HG03460 (cell line): ENCODE measurements around the gene PRC1.
A peak's percentile ranks its signal among the peaks of the same experiment; 100 is the strongest.

ENCODE experiments used
- ATAC-seq: cut with Tn5 transposase; IDR thresholded peaks from one replicate; pipeline ENCODE4 v1.9.1; 2021; ENCODE audit not compliant: unreplicated experiment

The PRC1 gene

DNA sequence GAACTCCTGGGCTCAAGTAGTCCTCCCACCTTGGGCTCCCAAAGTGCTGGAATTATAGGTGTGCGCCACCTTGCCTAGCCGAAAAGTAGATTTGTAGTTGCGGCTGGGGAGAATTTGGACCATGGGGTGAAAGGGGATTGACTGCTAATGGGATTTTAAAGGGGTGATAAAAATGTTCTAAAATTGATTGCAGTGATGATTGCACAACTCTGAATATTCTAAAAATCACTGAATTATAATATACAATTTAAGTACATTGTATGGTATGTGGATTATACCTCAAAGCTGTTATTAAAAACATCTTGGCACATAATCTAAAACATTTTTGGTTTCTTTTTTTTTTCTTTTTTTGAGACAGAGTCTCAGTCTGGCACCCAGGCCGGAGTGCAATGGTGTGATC, 3.9 kb downstream of the PRC1 start:
- ATAC-seq, result no peak

DNA sequence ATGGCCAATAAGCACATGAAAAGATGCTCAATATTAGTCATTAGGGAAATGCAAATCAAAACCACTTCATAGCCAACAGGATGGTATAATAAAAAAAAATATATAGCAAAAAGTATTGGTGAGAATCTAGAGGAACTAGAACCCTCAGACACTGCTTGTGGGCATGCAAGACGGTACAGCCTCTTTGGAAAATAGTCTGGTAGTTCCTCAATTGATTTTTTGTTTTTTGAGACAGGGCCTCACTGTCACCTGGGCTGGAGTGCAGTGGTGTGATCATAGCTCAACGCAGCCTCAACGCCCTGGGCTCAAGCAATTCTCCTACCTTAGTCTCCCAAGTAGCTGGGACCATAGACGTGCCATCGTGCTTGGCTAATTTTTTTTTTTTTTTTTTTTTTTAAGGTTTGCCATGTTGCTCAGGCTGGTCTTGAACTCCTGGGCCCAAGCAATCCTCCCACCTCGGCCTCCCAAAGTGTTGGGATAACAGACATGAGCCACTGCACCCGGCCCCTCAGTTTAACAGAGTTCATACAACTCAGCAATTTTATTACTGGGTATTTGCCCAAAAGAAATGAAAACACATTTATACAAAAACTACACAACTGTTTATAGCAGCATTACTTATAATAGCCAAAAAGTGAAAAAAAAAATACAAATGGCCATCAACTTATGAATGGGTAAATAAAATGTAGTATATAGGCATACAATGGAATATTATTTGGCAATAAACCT, 5.1 kb downstream of the PRC1 start:
- no peak for ATAC-seq

DNA sequence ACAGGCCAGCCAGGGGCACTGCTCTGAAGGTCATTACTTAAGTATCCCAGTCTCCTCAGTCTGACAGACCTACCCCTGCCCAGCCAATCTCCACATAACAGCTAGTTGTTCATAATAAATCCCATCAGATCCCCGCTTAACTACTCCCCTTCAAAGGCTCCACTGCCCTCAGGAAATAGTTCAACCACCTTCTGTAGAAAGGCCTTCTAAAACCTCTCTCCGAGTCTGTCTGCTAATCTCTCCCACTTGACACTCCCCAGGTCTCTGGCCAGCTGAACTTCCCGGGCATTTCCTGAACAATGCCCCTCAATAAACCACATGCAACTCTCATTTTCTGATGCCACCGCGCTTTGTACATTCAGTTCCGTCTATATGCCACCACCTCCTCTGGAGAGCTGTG, 6.0 kb downstream of the PRC1 start:
- ATAC-seq, result no peak

DNA sequence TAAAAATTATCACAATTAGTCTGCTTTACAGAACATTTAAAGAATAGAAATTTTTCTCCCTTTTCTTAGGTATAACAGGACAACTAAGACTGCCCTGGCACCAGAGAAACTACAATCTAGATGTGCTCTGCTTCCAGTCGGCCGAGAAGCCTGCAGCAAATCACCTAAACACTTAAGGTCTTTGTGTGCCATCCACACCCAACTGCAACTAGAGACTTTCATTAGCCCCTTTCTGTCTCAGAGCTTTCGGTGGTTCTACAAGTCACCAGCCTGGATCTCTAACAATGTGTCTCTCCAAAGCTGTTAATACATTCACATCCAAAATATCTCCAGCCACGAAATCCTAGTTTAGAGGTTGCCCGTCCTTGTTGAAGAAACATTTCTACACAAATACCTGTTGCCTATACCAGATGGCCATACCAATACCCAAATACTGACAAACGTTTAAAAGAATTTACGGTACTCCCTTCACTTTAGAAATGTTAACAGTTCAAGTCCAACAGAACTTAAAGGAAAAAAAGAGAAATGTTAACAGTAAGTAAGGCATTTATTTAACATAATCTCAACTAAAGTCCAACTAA, 6.7 kb downstream of the PRC1 start:
- ATAC-seq, result no peak

DNA sequence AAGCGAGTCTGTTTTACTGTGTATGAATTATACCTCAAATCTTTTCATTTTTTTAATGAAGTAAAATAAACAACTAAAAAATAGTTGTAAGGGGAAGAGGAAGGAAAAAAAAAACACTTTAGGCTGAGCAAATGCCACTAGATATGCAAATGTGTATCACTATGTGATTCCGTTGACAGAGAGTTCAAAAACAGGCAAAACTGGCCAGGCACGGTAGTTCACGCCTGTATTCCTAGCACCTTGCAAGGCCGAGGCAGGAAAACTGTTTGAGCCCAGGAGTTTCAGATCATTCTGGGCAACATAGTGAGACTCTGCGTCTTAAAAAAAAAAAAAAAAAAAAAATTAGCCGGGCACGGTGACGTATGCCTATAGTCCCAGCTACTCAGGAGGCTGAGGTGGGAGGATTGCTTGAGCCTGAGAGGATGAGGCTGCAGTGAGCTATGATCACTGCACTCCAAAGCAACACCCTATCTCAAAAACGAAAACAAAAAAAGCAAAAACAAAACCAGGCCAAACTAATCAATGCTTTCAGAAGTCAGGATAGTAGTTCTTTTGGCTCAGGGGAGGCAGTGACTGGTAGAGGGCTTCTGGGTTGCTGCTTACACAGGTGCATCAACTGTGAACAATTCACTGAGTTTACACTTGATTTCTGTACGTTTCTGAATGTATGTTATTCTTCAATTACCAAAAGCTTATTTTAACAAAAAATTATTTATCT, 7.4 kb downstream of the PRC1 start:
- ATAC-seq, result no peak

DNA sequence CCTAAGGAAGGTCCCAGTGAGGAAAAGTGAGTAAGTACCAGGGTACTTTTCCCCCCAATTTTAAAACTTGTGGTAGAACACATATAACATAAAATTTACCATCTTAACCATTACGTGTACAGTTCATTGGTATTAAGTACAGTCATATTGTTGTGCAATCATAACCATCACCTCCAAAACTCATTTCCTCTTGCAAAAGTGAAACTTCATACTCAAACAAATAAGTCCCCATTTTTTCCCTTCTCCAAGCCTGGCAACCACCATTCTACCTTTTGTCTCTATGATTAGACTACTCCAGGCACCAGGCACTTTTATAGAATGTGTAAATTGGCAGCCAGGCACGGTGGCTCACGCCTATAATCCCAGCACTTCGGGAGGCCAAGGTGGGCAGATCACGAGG, 12.2 kb downstream of the PRC1 start:
- peak; percentile 38 for ATAC-seq

DNA sequence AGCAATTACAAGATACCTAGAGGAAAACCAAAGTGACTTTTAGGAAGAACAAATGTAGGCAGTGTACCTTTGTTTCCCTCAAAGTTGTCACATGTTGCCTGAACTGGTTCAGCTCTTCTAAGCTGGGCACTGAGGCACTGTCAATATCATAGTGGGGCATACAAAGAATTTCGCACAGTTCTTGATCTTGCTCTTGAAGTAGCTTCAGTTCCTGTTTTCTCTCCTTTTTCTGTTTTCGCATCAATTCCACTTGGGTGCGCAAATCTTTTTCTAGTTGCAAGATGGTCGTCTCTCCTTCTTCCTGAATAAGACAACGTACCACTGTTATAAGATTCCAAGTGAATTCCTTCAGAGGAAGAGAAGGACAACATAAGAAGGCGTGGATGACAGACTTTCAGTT, 12.7 kb downstream of the PRC1 start:
- ATAC-seq, result peak; percentile 65

DNA sequence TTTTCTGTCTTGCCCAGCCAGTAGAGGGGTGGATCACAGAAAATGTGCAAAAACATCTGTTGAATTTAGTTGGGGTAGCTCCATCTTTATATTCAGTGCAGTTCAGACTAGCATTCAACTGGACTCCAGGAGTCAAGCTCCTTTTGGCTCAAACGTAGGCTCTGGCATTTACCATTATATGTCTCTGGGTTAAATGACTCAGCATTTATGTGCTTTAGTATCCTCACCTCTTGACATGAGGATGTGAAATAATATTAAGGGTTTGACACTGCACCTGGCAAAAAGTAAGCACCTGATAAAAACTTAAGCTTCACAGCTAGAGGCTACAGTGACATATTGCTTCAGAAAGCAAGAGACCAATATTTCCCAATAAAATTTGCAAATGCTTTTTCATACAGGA, 14.8 kb downstream of the PRC1 start:
- ATAC-seq, result no peak

DNA sequence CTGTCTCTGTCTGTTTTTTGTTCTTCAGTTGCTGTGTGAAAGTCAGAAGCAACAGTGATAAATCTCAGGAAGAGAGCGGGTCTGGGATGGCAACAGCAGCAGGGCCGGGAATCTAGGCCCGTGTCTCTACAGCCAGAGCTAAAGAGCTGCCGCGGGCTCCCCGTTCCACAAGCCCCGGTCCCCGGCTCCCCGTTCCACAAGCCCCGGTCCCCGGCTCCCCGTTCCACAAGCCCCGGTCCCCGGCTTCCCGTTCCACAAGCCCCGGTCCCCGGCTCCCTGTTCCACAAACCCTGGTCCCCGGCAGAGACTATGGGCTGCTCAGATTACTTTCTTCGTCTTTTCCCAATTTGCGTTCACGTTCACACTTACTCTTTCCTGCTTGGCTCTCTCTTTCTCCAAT, 20.1 kb downstream of the PRC1 start:
- ATAC-seq, result no peak

DNA sequence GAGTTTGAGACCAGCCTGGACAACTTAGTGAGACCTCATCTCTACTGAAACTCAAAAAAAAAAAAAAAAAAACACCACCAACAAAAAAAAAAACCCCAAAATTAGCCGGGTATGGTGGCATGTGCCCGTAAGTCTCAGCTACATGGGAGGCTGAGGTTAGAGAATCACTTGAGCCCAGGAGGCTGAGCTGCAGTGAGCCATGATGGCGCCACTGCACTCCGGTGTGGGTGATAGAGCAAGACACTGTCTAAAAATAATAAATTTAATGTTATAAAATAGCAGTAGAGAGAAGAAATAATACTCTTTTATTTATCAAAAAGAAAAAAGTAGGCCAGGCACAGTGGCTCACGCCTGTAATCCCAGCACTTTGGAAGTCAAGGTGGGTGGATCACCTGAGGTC, 22.2 kb downstream of the PRC1 start:
- no peak for ATAC-seq

DNA sequence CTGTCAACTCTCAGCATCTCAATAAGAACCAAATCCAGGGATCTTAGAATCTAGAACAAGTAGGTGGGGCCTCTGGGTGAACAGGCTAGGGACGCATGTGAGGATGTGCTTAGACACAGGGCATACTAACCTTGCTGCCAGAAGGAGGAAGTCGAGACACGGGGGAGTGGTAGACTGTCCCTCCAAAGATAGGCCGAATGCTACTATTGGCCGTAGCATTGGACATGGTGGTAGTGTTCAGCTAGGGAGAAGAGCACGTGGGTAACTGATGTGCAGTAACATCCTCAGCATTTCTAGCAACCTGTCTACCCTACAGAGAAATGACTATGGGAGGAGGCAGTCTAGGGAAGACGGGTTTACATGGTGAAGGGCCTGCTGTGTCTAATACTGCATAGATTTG, 24.1 kb downstream of the PRC1 start:
- no peak for ATAC-seq

DNA sequence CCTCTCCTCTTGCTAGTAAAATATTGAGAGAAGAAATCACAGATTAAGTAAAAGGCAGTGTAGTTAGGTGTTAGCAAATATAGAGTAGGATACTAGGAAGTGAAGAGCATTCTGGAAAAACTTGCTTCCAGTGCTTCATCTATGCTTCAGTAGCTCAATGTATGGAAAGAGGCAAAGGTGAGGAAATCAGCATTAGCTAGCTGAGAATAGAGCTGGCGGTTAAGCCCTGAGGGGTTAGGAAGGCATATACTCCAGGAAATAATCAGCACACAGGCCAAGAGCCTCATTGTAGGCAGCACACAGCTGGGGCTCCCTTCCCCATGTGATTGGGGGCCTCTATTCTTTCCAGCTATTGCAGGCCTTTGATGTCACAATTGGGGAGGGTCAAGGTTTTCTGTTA, 25.9 kb downstream of the PRC1 start:
- no peak for ATAC-seq

DNA sequence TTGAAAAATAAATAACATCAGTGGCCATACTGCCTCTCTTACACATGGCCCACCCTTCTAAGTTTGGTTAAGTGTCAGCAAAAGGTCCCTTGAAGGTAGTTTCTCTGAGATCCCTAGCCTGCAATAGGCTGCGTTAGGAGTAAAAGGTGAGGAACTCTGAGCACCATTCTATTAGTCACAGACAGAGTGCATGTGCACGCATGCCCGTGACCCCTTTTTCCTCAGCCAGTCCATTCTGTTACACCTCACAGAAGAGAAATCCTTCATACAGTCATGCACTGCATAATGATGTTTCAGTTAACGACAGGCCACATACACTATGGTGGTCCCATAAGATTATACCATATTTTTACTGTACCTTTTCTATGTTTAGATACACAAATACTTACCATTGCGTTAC, 27.1 kb downstream of the PRC1 start:
- ATAC-seq, result no peak

DNA sequence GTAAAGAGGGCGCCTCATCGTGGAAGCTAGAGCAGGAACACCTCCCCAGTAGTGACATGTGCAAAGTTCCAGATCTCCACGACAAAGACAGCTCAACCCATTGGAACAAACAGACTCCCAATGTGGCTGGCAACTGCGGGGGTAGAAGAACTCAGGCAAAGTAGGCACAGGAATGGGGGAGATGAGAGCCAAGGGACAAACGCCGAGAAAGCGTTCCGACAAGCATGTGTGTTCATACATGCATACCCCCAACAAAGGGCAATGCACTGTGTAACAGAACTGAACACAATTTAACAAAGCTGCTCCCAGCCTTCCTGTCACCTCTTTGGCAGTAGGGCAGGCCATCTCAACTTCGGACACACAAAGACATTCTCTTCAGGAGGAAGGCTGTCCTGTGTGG, 28.1 kb downstream of the PRC1 start:
- no peak for ATAC-seq

DNA sequence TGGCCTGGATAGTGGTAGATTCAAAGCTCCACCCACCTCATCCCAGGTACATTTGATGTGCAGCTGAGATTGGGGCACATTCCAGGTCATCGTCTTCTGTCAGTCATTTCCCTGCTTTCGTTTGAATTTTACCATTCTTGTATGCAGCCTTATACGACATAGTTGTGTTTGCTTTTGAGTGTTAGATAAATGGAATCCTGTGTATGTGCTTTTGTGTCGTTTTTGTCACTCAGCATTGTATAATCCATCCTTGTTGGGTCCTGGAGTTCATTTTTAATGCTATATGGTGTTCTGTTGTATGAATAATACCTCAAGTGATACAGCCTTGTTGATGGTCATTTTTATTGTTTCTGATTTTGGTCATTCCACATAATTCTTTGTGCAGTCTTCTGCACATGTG, 32.3 kb downstream of the PRC1 start:
- ATAC-seq, result no peak

DNA sequence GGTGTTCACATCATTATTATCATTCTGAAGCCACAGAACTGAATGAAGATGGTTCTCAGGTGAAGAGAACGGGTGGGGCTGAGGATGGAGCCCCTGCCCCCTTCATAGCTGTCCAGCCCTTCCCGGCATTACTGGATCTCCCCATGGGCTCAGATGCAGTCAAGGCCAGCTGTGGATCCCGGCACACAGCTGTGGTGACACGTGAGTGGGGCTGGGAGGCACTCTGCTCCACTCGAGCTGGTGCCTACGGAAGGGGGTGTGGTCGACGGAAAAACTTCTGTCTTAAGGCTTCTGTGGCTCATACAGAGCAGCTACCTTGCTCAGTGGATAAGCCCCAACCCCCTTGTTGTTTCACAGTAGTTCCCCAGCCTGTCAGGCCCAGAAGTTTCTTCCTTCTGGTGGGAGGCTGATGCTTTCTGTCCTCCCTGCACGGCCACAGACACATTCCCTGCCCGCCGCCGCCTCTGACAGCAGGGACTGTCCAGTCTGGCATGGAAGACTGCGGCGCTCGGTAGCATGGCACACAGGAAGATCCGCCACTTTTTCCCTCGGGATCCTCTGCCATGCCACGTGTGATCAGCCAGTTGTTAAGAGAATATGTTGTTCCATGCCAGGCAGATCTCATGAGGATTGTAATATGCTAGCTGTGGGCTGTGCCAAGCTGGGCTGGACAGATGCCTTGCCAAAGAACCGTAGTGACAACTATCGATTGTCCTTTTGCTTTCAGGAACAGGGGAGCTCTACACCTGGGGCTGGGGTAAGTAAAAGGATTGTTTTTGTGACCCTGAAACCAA, 33.8 kb downstream of the PRC1 start:
- no peak for ATAC-seq

DNA sequence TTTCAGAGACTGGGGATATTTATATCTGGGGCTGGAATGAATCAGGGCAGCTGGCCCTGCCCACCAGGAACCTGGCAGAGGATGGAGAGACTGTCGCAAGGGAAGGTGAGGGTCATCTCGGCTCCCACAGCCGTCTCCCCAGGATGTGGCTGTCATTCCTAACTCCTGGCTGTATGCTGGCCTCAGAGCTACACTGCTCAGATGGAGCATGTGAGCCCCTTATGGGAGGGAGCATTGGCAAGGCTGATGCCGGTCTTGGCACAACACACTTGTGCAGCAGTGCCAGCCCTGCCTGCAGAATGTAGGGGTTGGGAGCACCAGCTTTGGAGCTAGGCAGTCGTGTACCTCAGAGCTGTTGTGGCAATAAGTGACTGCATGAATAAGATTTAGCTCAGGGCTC, 34.4 kb downstream of the PRC1 start:
- ATAC-seq, result no peak

DNA sequence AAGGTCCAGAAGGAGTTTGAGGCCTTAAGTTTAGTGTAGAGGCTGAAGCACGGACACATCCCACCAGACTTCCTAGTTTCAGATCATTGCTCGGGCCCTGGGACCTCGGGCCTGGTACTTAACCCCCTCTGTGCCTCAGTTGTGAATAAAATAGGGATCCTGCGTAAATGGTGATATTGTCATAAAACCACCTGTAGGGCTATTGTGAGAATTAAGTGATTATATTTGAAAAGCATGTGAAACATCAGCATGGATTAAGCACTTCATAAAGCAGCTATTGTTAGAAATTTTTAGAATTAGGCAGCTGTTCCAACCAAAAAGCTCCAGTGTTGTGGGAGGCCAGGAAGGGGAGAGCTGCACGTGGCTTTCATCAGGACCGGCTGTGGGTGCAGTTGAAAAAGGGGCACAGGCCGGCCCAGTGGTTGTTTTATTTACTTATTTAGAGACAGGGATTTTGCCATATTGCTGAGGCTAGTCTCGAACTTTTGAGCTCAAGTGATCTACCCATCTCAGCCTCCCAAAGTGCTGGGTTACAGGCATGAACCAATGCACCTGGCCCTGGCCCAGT, 35.2 kb downstream of the PRC1 start:
- no peak for ATAC-seq

DNA sequence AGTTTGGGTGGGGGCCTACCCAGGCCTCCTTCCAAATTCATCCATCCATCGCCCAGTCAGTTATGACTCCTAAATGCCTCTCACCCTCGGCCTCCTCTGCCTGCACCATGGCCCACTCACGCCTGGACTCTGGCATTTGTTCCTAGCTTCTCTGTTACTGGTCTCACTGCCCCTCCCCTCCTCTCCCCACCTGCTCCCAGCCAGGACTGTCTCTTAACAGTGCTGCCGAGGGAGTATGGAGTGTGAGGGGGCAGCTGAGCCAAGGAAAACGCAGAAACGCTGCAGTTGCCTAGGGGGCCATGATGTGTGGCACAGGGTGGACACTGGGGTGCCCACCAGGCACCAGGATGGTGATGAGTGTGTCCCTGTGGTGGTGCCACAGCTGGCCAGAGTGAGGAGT, 36.5 kb downstream of the PRC1 start:
- no peak for ATAC-seq

DNA sequence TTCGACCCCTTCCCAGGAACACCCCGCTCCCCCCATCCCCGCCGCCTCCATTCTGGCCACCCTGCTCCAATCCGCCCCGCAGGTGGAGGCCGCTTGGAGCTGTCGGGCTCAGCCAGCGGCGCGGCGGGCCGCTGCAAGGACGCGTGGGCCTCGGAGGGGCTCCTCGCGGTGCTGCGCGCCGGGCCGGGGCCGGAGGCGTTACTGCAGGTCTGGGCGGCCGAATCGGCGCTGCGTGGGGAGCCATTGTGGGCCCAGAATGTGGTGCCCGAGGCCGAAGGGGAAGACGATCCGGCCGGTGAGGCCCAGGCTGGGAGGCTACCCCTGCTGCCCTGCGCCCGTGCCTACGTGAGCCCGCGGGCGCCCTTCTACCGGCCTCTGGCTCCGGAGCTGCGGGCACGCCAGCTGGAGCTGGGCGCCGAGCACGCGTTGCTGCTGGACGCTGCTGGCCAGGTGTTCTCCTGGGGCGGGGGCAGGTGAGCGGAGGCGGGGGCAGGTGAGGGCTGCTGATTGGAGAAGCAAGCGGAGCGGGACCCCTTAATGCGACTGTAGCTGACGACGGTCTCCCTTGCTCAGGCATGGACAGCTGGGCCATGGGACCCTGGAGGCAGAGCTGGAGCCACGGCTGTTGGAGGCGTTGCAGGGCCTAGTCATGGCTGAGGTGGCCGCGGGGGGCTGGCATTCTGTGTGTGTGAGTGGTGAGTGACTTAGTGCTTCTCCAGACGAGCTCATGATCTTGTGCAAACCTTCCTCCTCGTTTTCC, 37.1 kb downstream of the PRC1 start:
- ATAC-seq, result no peak
